CD14-positive monocyte (primary cell): ENCODE measurements around the gene CHRD. TPM values are rescaled to one million over a fixed set of nuclear protein-coding genes. Genes with fewer than 3 reads are reported as not detected.
A peak's percentile ranks its signal among the peaks of the same experiment; 100 is the strongest.

Source experiments
- DNase-seq, 3 donors: peaks; one replicate each; pipeline ENCODE4 v3.0.0-alpha.2; 2011 to 2022
- H2AFZ ChIP-seq: 2 replicates; pipeline ENCODE4 v1.6.0; 2012; ENCODE audit warnings: mild to moderate bottlenecking, low read depth, low read length, inconsistent platforms; ENCODE audit not compliant: insufficient read depth, poor library complexity, severe bottlenecking
- H3K27ac ChIP-seq, 2 donors: 1 replicate in 1 of 2; 2 replicates in 1 of 2; pipeline ENCODE4 v1.5.1; 2012 to 2013; ENCODE audit warnings: low read length in 2 of 2, control low read depth in 1 of 2, inconsistent platforms in 1 of 2, low read depth in 1 of 2, mild to moderate bottlenecking in 1 of 2
- H3K27me3 ChIP-seq, 2 donors: one replicate each; pipeline versions ENCODE4 v1.6.0 to v1.6.1; 2011 to 2013; ENCODE audit warnings: low read length in 2 of 2; ENCODE audit not compliant: control insufficient read depth in 2 of 2, insufficient read depth in 2 of 2
- H3K36me3 ChIP-seq, 2 donors: replicated peaks in 1 of 2; 1 replicate in 1 of 2; 2 replicates in 1 of 2; pipeline versions ENCODE4 v1.5.1 to v1.6.1; 2012 to 2013; ENCODE audit warnings: low read length in 2 of 2, control low read depth in 1 of 2, inconsistent platforms in 1 of 2, mild to moderate bottlenecking in 1 of 2; ENCODE audit not compliant: insufficient read depth in 2 of 2, control insufficient read depth in 1 of 2
- H3K4me1 ChIP-seq, 2 donors: 1 replicate in 1 of 2; 2 replicates in 1 of 2; pipeline versions ENCODE4 v1.5.1 to v1.6.1; 2012 to 2013; ENCODE audit warnings: low read length in 2 of 2, control low read depth in 1 of 2, inconsistent platforms in 1 of 2, mild to moderate bottlenecking in 1 of 2, moderate library complexity in 1 of 2; ENCODE audit not compliant: insufficient read depth in 2 of 2, control insufficient read depth in 1 of 2
- H3K4me2 ChIP-seq: replicated peaks from 2 replicates; pipeline ENCODE3; 2012; ENCODE audit warnings: low read length, moderate library complexity, mild to moderate bottlenecking; ENCODE audit not compliant: poor library complexity, severe bottlenecking; ENCODE audit errors: extremely low read depth
- H3K4me3 ChIP-seq, 3 experiments: fragments of 200-600 bp in 1 of 3; sonication (generic) in 1 of 3; replicated peaks in 1 of 3; 1 replicate in 2 of 3; 2 replicates in 1 of 3; pipeline ENCODE4 v1.5.1; 2011 to 2013; ENCODE audit warnings: low read length in 3 of 3, mild to moderate bottlenecking in 3 of 3, control low read depth in 2 of 3, low read depth in 2 of 3, inconsistent platforms in 1 of 3, moderate library complexity in 1 of 3
- H3K79me2 ChIP-seq: 2 replicates; pipeline ENCODE4 v1.6.0; 2012; ENCODE audit warnings: mild to moderate bottlenecking, control low read depth, inconsistent platforms, low read length, moderate library complexity; ENCODE audit not compliant: insufficient read depth
- H3K9ac ChIP-seq: 2 replicates; pipeline ENCODE4 v1.6.0; 2017; ENCODE audit warnings: low read length, mild to moderate bottlenecking; ENCODE audit not compliant: insufficient read depth, poor library complexity, severe bottlenecking
- H3K9me3 ChIP-seq, 2 donors: replicated peaks in 1 of 2; 1 replicate in 1 of 2; 2 replicates in 1 of 2; pipeline versions ENCODE4 v1.5.1 to v1.6.1; 2012 to 2013; ENCODE audit warnings: low read length in 2 of 2, control low read depth in 1 of 2; ENCODE audit not compliant: control insufficient read depth in 1 of 2, insufficient read depth in 1 of 2
- H4K20me1 ChIP-seq: 2 replicates; pipeline ENCODE4 v1.6.0; 2012; ENCODE audit warnings: mild to moderate bottlenecking, low read length, control low read depth, moderate library complexity; ENCODE audit not compliant: insufficient read depth
- H3K27ac Mint-ChIP-seq, 7 donors: one replicate each; pipeline ENCODE4 v1.8.0; 2020; ENCODE audit warnings: mild to moderate bottlenecking in 7 of 7, mixed read lengths in 7 of 7, moderate library complexity in 6 of 7, inconsistent platforms in 2 of 7
- H3K27me3 Mint-ChIP-seq, 3 donors: one replicate each; pipeline ENCODE4 v1.8.0; 2021 to 2022; ENCODE audit warnings: low read depth in 3 of 3, mild to moderate bottlenecking in 3 of 3, mixed read lengths in 3 of 3, moderate library complexity in 3 of 3, inconsistent platforms in 1 of 3
- H3K36me3 Mint-ChIP-seq, 2 donors: one replicate each; pipeline ENCODE4 v1.8.0; 2020; ENCODE audit warnings: mixed read lengths in 2 of 2, inconsistent platforms in 1 of 2, mild to moderate bottlenecking in 1 of 2
- H3K4me1 Mint-ChIP-seq: one replicate; pipeline ENCODE4 v1.8.0; 2020; ENCODE audit warnings: mild to moderate bottlenecking, mixed read lengths
- H3K4me3 Mint-ChIP-seq, 2 donors: one replicate each; pipeline ENCODE4 v1.8.0; 2020; ENCODE audit warnings: mild to moderate bottlenecking in 2 of 2, mixed read lengths in 2 of 2, moderate library complexity in 1 of 2
- H3K9me3 Mint-ChIP-seq, 7 donors: one replicate each; pipeline ENCODE4 v1.8.0; 2020 to 2022; ENCODE audit warnings: mixed read lengths in 7 of 7, mild to moderate bottlenecking in 6 of 7, moderate library complexity in 6 of 7, inconsistent platforms in 2 of 7
- CTCF ChIP-seq: fragments of 200-600 bp; IDR thresholded peaks from one replicate; pipeline ENCODE4 v1.8.0; 2022; ENCODE audit warnings: antibody characterized with exemption, mild to moderate bottlenecking
- WGBS: methylation state at CpG from one replicate; pipeline ENCODE4 v1.1.5; 2013; ENCODE audit warnings: missing lambda C conversion rate; ENCODE audit not compliant: insufficient coverage; 5-methylcytosine and 5-hydroxymethylcytosine counted together
- intact Hi-C, 2 donors: fragments of 100-400 bp; cut with micrococcal nuclease; formaldehyde crosslinking; loops; one replicate each; pipeline versions ENCODE4 v1.15.0 to v1.15.1; 2023
- polyA plus RNA-seq, 3 donors: library from polyadenylated mRNA; depleted of rRNA in 1 of 3; unstranded in 2 of 3; stranded (reverse) in 1 of 3; fragments of 300-500 nt in 2 of 3; fragments of >200 nt in 1 of 3; fragmentation: Illumina TruSeq in 2 of 3; gene quantifications; 1 replicate in 2 of 3; 2 replicates in 1 of 3; pipeline ENCODE4 v1.2.3, GENCODE V29; 2012 to 2021

The CHRD gene
- polyA plus RNA-seq, 3 donors: 0.03 TPM; not detected in 2

- Mint-ChIP-seq H3K4me1 (peaks cover 8% of the 10 kb centered on the region), H3K27ac (peak overlapping the region in 1 of 7 donors; percentile 82), H3K4me3 (no peak overlapping the region), H3K36me3 (no peaks in the 10 kb centered on the region), H3K9me3 (peaks cover 0 to 1% (median 0%) of the 10 kb centered on the region in 7 donors), H3K27me3 (peaks cover 14 to 15% (median 15%) of the 10 kb centered on the region in 3 donors)
- WGBS: 92% methylated on average over 11 of the region's 24 CpGs
- Histone ChIP-seq H3K9ac (no peak overlapping the region), H3K4me3 (no peak overlapping the region), H3K27ac (no peak overlapping the region), H3K36me3 (no peaks in the 10 kb centered on the region), H3K27me3 (peaks cover 0 to 12% of the 10 kb centered on the region in 2 donors), H2AFZ (no peak overlapping the region), H4K20me1 (no peaks in the 10 kb centered on the region), H3K79me2 (no peaks in the 10 kb centered on the region), H3K4me2 (no peak overlapping the region), H3K9me3 (no peaks in the 10 kb centered on the region), H3K4me1 (peaks cover 12 to 18% of the 10 kb centered on the region in 2 donors)
- intact Hi-C loops: no loop called here
- no peak for TF ChIP-seq CTCF
- DNase-seq: no peak
Measured at GRCh38 chr3:184357248-184358123, 22.4 kb upstream of the CHRD start.

GRCh38 chr3:184358124-184358767 is 21.6 kb upstream of the CHRD start:
- Mint-ChIP-seq H3K36me3 (no peaks in the 10 kb centered on the region), H3K4me3 (peak overlapping the region in 1 of 2 donors; percentile 16), H3K9me3 (peaks cover 0 to 1% (median 0%) of the 10 kb centered on the region in 7 donors), H3K4me1 (peaks cover 9% of the 10 kb centered on the region), H3K27ac (peak overlapping the region in 1 of 7 donors; percentile 82), H3K27me3 (peaks cover 14 to 15% (median 15%) of the 10 kb centered on the region in 3 donors)
- peaks cover 13 to 24% of the 10 kb centered on the region in 2 donors for H3K4me1 ChIP-seq
- H4K20me1 ChIP-seq: no peaks in the 10 kb centered on the region
- no peak for DNase-seq
- TF ChIP-seq CTCF: no peak
- 98% methylated on average over 7 of the region's 12 CpGs for WGBS
- H3K79me2 ChIP-seq: no peaks in the 10 kb centered on the region
- H3K9me3 ChIP-seq: no peaks in the 10 kb centered on the region
- intact Hi-C loops: no loop called here
- H3K4me3 ChIP-seq: no peak overlapping the region
- no peak overlapping the region for H2AFZ ChIP-seq
- no peak overlapping the region for H3K9ac ChIP-seq
- peaks cover 0 to 12% of the 10 kb centered on the region in 2 donors for H3K27me3 ChIP-seq
- no peak overlapping the region for H3K4me2 ChIP-seq
- H3K27ac ChIP-seq: no peak overlapping the region
- no peaks in the 10 kb centered on the region for H3K36me3 ChIP-seq
